Kidney epithelial cell (primary cell): Measurements from ENCODE around the gene ZNF750. TPM values are rescaled to one million over a fixed set of nuclear protein-coding genes. Genes with fewer than 3 reads are reported as not detected.

Experiments
- DNase-seq: peaks from one replicate; pipeline ENCODE4 v3.0.0-alpha.2; 2010; ENCODE audit warnings: low read depth
- H3K27me3 ChIP-seq: 2 replicates; pipeline ENCODE4 v1.6.0; 2011; ENCODE audit warnings: low read length; ENCODE audit not compliant: control insufficient read depth, insufficient read depth
- H3K36me3 ChIP-seq: 2 replicates; pipeline ENCODE4 v1.5.1; 2011; ENCODE audit warnings: low read length; ENCODE audit not compliant: control insufficient read depth, insufficient read depth
- H3K4me3 ChIP-seq: 2 replicates; pipeline ENCODE4 v1.5.1; 2011; ENCODE audit warnings: low read depth, mild to moderate bottlenecking, control low read depth, low read length
- total RNA-seq: library from RNA; depleted of rRNA; stranded (reverse); fragments of >200 nt; gene quantifications from 2 replicates; pipeline ENCODE4 v1.2.3, GENCODE V29; 2015
- TF ChIP-seq, protein P1 (sequence below): IDR thresholded peaks from 2 replicates; pipeline ENCODE4 v1.5.1; 2011; ENCODE audit warnings: mild to moderate bottlenecking, moderate library complexity, low read length, control low read depth, inconsistent platforms; ENCODE audit not compliant: insufficient read depth, poor library complexity, severe bottlenecking

ZNF750 gene
- total RNA-seq, 1 donor from 2014 or later, result 0.84 TPM

DNA sequence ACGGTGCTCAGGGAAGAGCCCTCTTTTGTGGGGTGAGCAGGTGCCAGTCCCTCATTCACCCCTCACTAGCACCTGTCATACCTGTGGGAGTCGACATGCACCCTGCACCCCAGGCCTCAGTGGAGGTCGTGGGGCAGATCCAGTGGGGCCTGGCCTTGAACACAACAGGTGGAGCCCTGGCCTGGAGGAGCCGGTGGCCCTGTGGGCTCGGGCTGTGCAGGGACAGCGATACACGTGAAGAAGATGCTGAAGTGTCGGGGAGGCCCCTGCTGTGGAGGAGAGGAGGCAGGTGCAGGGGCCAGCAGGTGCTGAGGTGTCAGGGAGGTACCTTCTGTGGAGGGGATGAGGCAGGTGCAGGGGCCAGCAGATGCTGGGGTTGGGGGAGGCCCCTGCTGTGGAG is 31.8 kb downstream of the ZNF750 start:
- DNase-seq, result no peak
- H3K36me3 ChIP-seq, result no peaks in the 10 kb centered on the region
- H3K27me3 ChIP-seq, result no peaks in the 10 kb centered on the region
- H3K4me3 ChIP-seq, result no peak overlapping the region
- TF ChIP-seq, protein P1, sequence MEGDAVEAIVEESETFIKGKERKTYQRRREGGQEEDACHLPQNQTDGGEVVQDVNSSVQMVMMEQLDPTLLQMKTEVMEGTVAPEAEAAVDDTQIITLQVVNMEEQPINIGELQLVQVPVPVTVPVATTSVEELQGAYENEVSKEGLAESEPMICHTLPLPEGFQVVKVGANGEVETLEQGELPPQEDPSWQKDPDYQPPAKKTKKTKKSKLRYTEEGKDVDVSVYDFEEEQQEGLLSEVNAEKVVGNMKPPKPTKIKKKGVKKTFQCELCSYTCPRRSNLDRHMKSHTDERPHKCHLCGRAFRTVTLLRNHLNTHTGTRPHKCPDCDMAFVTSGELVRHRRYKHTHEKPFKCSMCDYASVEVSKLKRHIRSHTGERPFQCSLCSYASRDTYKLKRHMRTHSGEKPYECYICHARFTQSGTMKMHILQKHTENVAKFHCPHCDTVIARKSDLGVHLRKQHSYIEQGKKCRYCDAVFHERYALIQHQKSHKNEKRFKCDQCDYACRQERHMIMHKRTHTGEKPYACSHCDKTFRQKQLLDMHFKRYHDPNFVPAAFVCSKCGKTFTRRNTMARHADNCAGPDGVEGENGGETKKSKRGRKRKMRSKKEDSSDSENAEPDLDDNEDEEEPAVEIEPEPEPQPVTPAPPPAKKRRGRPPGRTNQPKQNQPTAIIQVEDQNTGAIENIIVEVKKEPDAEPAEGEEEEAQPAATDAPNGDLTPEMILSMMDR, result no peak

DNA sequence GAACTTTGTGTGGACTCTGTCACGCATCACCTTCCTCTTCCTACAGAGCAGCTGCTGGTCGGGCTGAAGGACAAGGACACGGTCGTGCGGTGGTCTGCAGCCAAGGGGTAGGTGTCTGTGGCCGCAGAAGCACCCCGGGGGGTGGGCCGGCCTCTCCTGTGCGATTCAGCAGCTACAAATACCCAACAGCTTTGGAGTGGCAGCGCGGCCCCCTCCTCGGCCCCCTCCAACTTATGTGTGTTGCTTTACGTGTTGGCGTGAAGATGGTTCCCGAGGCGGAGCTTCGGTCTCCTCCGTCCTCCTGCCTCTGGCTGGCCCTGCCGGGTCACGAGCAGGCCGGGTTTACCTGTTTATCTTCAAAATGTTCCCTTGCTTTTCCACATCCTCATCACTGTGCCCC is 32.3 kb downstream of the ZNF750 start:
- Histone ChIP-seq H3K27me3 (no peaks in the 10 kb centered on the region), H3K36me3 (no peaks in the 10 kb centered on the region), H3K4me3 (no peak overlapping the region)
- TF ChIP-seq, protein P1, result no peak
- DNase-seq, result no peak

DNA sequence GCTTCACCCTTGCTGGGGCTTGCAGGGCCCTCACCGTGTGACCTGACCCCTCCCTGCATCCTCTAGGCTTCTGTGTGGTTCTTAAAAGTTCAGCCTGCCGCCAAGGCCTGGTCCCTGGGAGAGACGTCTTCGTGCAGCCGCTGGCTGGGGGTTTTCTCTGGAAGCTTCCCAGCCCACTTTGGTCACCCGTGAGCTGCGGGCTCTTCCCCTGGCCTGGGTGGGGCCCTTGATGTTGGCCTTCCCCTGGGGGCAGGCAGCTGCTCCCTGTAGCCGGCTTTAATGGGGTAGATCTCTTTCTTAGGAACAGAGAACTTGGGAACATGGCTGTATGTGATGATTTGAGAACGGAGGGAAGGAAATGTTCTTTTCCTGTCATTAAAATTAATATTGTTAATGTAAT is 32.7 kb downstream of the ZNF750 start:
- no peak for DNase-seq
- Histone ChIP-seq H3K27me3 (no peaks in the 10 kb centered on the region), H3K4me3 (no peak overlapping the region), H3K36me3 (no peaks in the 10 kb centered on the region)
- TF ChIP-seq, protein P1, result no peak

DNA sequence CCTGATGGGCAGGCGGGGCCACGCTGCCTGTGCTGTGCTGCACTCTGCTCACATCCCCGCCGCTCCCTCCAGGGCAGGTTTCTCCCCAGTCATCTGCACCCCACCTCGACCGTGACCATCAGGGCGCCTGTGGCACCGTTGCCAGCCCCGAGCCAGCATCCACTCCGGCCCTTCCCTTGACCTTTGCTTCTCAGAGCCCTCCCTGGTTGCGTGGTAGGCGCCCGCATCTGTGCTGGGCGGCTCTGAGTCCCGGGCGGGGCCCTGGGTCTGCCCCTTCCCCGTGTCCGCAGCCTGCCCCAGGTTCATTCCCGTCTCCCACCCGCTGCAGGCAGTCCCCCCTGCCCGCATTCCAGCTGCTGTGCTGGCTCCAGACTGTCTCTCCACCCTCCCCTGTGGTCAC is 33.2 kb downstream of the ZNF750 start:
- Histone ChIP-seq H3K36me3 (no peaks in the 10 kb centered on the region), H3K27me3 (no peaks in the 10 kb centered on the region), H3K4me3 (no peak overlapping the region)
- DNase-seq, result no peak
- TF ChIP-seq, protein P1, result no peak

DNA sequence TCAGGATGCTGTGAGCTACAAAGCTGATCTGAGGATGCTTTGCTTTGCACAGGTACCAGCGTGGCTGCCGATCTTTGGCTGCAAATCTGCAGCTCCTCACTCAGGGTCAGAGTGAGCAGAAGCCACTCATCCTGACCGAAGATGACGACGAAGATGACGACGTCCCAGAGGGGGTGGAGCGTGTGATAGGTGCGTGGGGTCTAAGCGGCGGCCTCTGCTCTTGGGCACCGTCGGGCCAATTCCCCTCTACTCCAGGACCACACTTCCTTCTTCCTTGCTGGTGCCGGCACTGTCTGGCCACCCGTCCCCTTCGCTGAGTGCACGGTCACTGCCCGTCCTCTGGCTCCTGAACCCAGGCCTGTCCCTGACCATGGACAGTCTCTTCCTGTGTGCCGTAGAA is 34.0 kb downstream of the ZNF750 start:
- H3K4me3 ChIP-seq, result no peak overlapping the region
- TF ChIP-seq, protein P1, result no peak

GRCh38 chr17:82805254-82805653 is 34.6 kb downstream of the ZNF750 start:
- no peak for DNase-seq
- Histone ChIP-seq H3K4me3 (no peak overlapping the region), H3K36me3 (no peaks in the 10 kb centered on the region), H3K27me3 (no peaks in the 10 kb centered on the region)
- TF ChIP-seq, protein P1, result no peak

More for the DNA sequence above, 34.0 kb downstream of the ZNF750 start:
- no peaks in the 10 kb centered on the region for H3K27me3 ChIP-seq
- no peaks in the 10 kb centered on the region for H3K36me3 ChIP-seq
- no peak for DNase-seq
